ENCODE results near the gene SLC26A9.

Gene SLC26A9

GRCh38 chr1:205959789-205960188 lies 16.5 kb upstream of the SLC26A9 start:
- Histone ChIP-seq H3K36me3 (ENCODE audit: control insufficient read depth, insufficient read depth, low read length) (no peaks in the 10 kb centered on the region), H3K4me1 (ENCODE audit: control insufficient read depth, insufficient read depth, low read length) (no peaks in the 10 kb centered on the region), H3K9me3 (ENCODE audit: control insufficient read depth, insufficient read depth, low read length) (no peaks in the 10 kb centered on the region), H3K4me3 (ENCODE audit: low read depth, low read length) (no peak overlapping the region), H3K27ac (ENCODE audit: low read depth, low read length) (no peak overlapping the region), H3K9ac (ENCODE audit: low read depth, low read length) (no peak overlapping the region), H3K27me3 (ENCODE audit: control insufficient read depth, insufficient read depth, low read length) (no peaks in the 10 kb centered on the region)

GRCh38 chr1:205955499-205955898 lies 12.2 kb upstream of the SLC26A9 start:
- H3K27ac ChIP-seq (ENCODE audit: low read depth, low read length) = no peak overlapping the region
- peaks cover 10% of the 10 kb centered on the region for H3K4me1 ChIP-seq (ENCODE audit: control insufficient read depth, insufficient read depth, low read length)
- no peaks in the 10 kb centered on the region for H3K9me3 ChIP-seq (ENCODE audit: control insufficient read depth, insufficient read depth, low read length)
- H3K36me3 ChIP-seq (ENCODE audit: control insufficient read depth, insufficient read depth, low read length) = no peaks in the 10 kb centered on the region
- no peak overlapping the region for H3K9ac ChIP-seq (ENCODE audit: low read depth, low read length)
- no peaks in the 10 kb centered on the region for H3K27me3 ChIP-seq (ENCODE audit: control insufficient read depth, insufficient read depth, low read length)
- H3K4me3 ChIP-seq (ENCODE audit: low read depth, low read length) = no peak overlapping the region

DNA sequence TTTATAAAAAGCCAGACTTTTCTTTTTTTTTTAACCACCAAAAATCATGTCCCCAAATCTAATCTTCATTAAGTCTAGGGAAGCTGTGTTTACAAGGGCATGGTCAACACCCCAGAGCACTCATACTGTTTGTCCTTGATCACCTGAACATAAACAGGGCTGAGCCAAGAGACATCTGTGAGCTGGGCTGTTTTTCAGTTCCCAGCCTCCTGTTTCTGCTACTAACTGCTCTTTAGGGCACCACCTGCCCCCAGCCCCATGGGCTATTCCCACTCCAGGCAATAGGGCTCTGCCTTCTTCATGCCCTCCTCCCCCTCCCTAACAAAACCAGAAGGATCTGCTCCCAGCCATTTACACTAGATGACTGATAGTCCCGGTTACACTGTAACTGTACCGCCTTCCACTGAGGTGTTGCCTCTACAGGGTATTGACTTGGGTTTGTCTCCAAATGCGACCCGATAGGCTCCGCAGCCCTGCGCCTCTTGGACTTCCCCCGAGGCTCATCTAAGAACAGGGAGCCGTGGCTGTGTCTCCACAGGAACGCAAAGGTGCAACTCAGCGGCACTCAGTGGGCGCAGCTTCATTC lies 11.7 kb upstream of the SLC26A9 start:
- Histone ChIP-seq H3K9me3 (ENCODE audit: control insufficient read depth, insufficient read depth, low read length) (no peaks in the 10 kb centered on the region), H3K9ac (ENCODE audit: low read depth, low read length) (no peak overlapping the region), H3K4me3 (ENCODE audit: low read depth, low read length) (no peak overlapping the region), H3K27me3 (ENCODE audit: control insufficient read depth, insufficient read depth, low read length) (no peaks in the 10 kb centered on the region), H3K36me3 (ENCODE audit: control insufficient read depth, insufficient read depth, low read length) (no peaks in the 10 kb centered on the region), H3K4me1 (ENCODE audit: control insufficient read depth, insufficient read depth, low read length) (peaks cover 10% of the 10 kb centered on the region), H3K27ac (ENCODE audit: low read depth, low read length) (no peak overlapping the region)

DNA sequence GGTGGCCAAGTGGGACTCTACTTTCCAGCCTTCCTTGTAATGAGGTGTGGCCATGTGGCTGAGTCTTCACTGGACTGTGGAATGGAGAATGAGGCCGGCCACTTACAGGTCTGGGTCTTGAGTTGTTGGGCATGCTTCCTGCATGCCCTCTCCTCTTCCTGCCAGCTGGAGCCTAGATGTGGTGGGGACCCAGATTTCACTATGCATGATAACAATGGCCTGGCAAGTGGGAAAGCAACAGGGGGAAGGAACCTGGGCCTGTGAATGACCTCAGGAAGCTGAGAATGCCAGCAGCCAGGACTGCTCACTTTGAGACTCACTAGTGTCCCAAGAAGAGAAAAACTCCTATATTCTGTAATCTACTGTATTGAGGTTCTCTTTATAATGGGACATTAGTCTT lies 8.5 kb upstream of the SLC26A9 start:
- no peak overlapping the region for H3K9ac ChIP-seq (ENCODE audit: low read depth, low read length)
- no peaks in the 10 kb centered on the region for H3K36me3 ChIP-seq (ENCODE audit: control insufficient read depth, insufficient read depth, low read length)
- no peaks in the 10 kb centered on the region for H3K27me3 ChIP-seq (ENCODE audit: control insufficient read depth, insufficient read depth, low read length)
- H3K4me1 ChIP-seq (ENCODE audit: control insufficient read depth, insufficient read depth, low read length) = peaks cover 10% of the 10 kb centered on the region
- no peak overlapping the region for H3K4me3 ChIP-seq (ENCODE audit: low read depth, low read length)
- no peak overlapping the region for H3K27ac ChIP-seq (ENCODE audit: low read depth, low read length)
- H3K9me3 ChIP-seq (ENCODE audit: control insufficient read depth, insufficient read depth, low read length) = no peaks in the 10 kb centered on the region

DNA sequence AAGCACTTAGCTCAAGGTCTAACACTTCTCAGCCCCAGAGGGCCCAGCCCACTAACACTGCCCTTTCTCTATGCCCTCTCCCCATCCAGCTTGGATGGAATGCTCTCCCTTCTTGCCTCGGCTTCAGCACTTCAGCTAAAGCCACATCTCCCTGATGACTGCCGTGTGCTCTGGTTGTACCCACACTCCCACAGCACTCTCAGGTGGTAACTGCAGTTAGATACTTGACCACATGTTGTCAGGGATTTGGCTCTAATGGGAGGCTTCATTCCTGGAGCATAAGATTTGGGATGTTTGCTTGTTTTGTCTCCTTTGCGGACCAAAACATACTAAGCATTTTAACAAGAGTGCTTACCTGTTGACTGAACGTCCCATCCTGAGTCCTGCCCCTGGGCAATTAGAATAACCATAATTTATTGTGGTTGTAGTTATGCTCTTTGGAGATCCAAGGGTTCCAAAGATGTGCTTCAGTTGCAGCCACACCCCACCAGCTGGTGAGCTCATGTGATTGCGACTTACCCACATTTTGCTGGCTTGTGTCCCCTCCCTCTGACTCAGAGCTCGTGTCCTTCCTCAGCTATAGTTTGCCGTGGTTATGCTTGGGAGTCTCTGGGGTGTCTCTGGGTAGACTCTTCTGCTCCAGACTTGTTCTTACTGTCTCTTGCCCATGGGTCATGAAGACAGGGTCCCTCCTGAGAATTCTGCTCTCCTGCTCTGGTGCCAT lies 7.7 kb upstream of the SLC26A9 start:
- Histone ChIP-seq H3K4me3 (ENCODE audit: low read depth, low read length) (no peak overlapping the region), H3K27ac (ENCODE audit: low read depth, low read length) (no peak overlapping the region), H3K4me1 (ENCODE audit: control insufficient read depth, insufficient read depth, low read length) (peaks cover 10% of the 10 kb centered on the region), H3K27me3 (ENCODE audit: control insufficient read depth, insufficient read depth, low read length) (no peaks in the 10 kb centered on the region), H3K9me3 (ENCODE audit: control insufficient read depth, insufficient read depth, low read length) (no peaks in the 10 kb centered on the region), H3K36me3 (ENCODE audit: control insufficient read depth, insufficient read depth, low read length) (no peaks in the 10 kb centered on the region), H3K9ac (ENCODE audit: low read depth, low read length) (no peak overlapping the region)

DNA sequence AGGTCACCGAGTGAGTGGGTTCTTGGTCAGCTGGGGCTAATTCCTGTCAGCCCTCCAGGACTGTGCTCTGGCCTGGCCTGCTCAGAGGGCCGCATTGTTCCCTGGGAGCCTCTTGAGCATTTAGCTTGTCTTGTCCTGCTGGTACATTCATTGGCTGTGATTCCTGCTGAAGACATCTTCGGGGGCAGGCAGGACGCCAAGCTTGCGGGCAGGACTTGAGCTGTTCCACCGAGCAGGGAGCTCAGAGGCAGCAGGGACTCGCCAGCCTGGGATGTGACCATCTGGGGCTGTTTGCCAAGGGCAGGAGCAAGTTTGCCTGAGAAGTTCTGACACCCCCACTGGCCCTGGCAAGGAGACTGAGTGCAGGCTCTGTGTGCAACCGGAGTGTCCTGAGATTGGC lies 7.0 kb upstream of the SLC26A9 start:
- Histone ChIP-seq H3K36me3 (ENCODE audit: control insufficient read depth, insufficient read depth, low read length) (no peaks in the 10 kb centered on the region), H3K4me3 (ENCODE audit: low read depth, low read length) (no peak overlapping the region), H3K9me3 (ENCODE audit: control insufficient read depth, insufficient read depth, low read length) (no peaks in the 10 kb centered on the region), H3K4me1 (ENCODE audit: control insufficient read depth, insufficient read depth, low read length) (peaks cover 10% of the 10 kb centered on the region), H3K27ac (ENCODE audit: low read depth, low read length) (no peak overlapping the region), H3K9ac (ENCODE audit: low read depth, low read length) (no peak overlapping the region), H3K27me3 (ENCODE audit: control insufficient read depth, insufficient read depth, low read length) (no peaks in the 10 kb centered on the region)

GRCh38 chr1:205949753-205950152 lies 6.5 kb upstream of the SLC26A9 start:
- Histone ChIP-seq H3K4me1 (ENCODE audit: control insufficient read depth, insufficient read depth, low read length) (peaks cover 10% of the 10 kb centered on the region), H3K27ac (ENCODE audit: low read depth, low read length) (no peak overlapping the region), H3K4me3 (ENCODE audit: low read depth, low read length) (no peak overlapping the region), H3K9me3 (ENCODE audit: control insufficient read depth, insufficient read depth, low read length) (no peaks in the 10 kb centered on the region), H3K36me3 (ENCODE audit: control insufficient read depth, insufficient read depth, low read length) (no peaks in the 10 kb centered on the region), H3K27me3 (ENCODE audit: control insufficient read depth, insufficient read depth, low read length) (no peaks in the 10 kb centered on the region), H3K9ac (ENCODE audit: low read depth, low read length) (no peak overlapping the region)

- H3K36me3 ChIP-seq (ENCODE audit: control insufficient read depth, insufficient read depth, low read length) = no peaks in the 10 kb centered on the region
- peaks cover 7% of the 10 kb centered on the region for H3K4me1 ChIP-seq (ENCODE audit: control insufficient read depth, insufficient read depth, low read length)
- no peaks in the 10 kb centered on the region for H3K27me3 ChIP-seq (ENCODE audit: control insufficient read depth, insufficient read depth, low read length)
These were observed 5.6 kb upstream of the SLC26A9 start for GRCh38 chr1:205948886-205949285.

GRCh38 chr1:205948039-205948438 lies 4.8 kb upstream of the SLC26A9 start:
- Histone ChIP-seq H3K9ac (ENCODE audit: low read depth, low read length) (no peak overlapping the region), H3K4me3 (ENCODE audit: low read depth, low read length) (no peak overlapping the region), H3K9me3 (ENCODE audit: control insufficient read depth, insufficient read depth, low read length) (no peaks in the 10 kb centered on the region), H3K27ac (ENCODE audit: low read depth, low read length) (no peak overlapping the region), H3K36me3 (ENCODE audit: control insufficient read depth, insufficient read depth, low read length) (no peaks in the 10 kb centered on the region), H3K4me1 (ENCODE audit: control insufficient read depth, insufficient read depth, low read length) (no peaks in the 10 kb centered on the region), H3K27me3 (ENCODE audit: control insufficient read depth, insufficient read depth, low read length) (no peaks in the 10 kb centered on the region)

More at GRCh38 chr1:205948886-205949285, 5.6 kb upstream of the SLC26A9 start:
- Histone ChIP-seq H3K27ac (ENCODE audit: low read depth, low read length) (no peak overlapping the region), H3K4me3 (ENCODE audit: low read depth, low read length) (no peak overlapping the region), H3K9ac (ENCODE audit: low read depth, low read length) (no peak overlapping the region), H3K9me3 (ENCODE audit: control insufficient read depth, insufficient read depth, low read length) (no peaks in the 10 kb centered on the region)

DNA sequence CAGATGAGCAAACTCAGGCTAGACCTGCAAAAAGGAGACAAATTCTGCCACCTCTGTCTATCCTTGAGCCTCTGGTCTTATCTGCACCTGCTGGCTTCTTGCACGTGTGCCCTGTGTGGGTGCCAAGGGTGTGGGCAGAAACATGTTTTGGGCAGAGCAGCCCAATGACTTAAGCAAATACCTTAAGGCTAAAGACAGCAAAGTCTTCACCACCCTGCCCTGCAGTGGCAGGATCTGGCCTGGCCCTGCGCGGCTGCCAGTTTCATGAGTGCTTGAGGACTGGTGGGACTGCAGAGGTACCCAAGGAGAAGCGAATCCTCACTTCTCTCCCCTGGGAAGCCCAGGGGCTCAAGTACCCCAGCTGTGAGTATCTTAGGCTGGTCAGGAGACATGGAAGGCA lies 3.8 kb upstream of the SLC26A9 start:
- no peak overlapping the region for H3K27ac ChIP-seq (ENCODE audit: low read depth, low read length)
- no peaks in the 10 kb centered on the region for H3K9me3 ChIP-seq (ENCODE audit: control insufficient read depth, insufficient read depth, low read length)
- H3K9ac ChIP-seq (ENCODE audit: low read depth, low read length) = no peak overlapping the region
- H3K4me3 ChIP-seq (ENCODE audit: low read depth, low read length) = no peak overlapping the region
- H3K27me3 ChIP-seq (ENCODE audit: control insufficient read depth, insufficient read depth, low read length) = no peaks in the 10 kb centered on the region
- no peaks in the 10 kb centered on the region for H3K4me1 ChIP-seq (ENCODE audit: control insufficient read depth, insufficient read depth, low read length)
- H3K36me3 ChIP-seq (ENCODE audit: control insufficient read depth, insufficient read depth, low read length) = no peaks in the 10 kb centered on the region

DNA sequence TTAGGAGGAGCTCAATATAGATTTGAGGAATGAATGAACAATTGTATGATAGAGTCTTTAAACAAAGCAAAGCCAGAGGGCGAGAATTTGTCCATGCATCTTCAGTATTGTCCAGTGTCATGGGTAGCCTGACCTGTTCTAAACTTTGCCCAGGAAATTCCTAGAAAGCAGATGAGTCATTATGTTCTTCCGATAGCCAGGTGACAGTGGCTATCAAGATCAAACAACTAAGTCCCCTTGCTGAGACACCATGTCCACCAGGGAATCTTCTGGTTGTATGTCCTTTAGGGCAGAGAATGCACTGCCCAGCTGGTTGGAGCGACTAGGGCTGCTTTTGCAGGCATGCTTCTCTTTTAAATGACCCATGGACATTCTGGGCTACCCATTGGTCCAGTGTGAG lies 1.8 kb upstream of the SLC26A9 start:
- no peak overlapping the region for H3K4me3 ChIP-seq (ENCODE audit: low read depth, low read length)
- H3K9ac ChIP-seq (ENCODE audit: low read depth, low read length) = no peak overlapping the region
- H3K27ac ChIP-seq (ENCODE audit: low read depth, low read length) = no peak overlapping the region
- no peaks in the 10 kb centered on the region for H3K9me3 ChIP-seq (ENCODE audit: control insufficient read depth, insufficient read depth, low read length)
- H3K4me1 ChIP-seq (ENCODE audit: control insufficient read depth, insufficient read depth, low read length) = peaks cover 9% of the 10 kb centered on the region
- no peaks in the 10 kb centered on the region for H3K27me3 ChIP-seq (ENCODE audit: control insufficient read depth, insufficient read depth, low read length)
- no peaks in the 10 kb centered on the region for H3K36me3 ChIP-seq (ENCODE audit: control insufficient read depth, insufficient read depth, low read length)
